Esophagus squamous epithelium (tissue), 4 donors: ENCODE data around the gene RABEP2.

Experiments used
- CTCF ChIP-seq, 6 experiments: fragments of 450-650 bp in 4 of 6; fragments of 200-600 bp in 2 of 6; sonication (generic) in 2 of 6; IDR thresholded peaks; one replicate each; pipeline ENCODE4 v1.5.1; 2016 to 2019; ENCODE audit warnings: antibody characterized with exemption in 6 of 6, mild to moderate bottlenecking in 4 of 6, moderate library complexity in 4 of 6
- POLR2A ChIP-seq, 4 donors: fragments of 450-650 bp; IDR thresholded peaks; one replicate each; pipeline ENCODE4 v1.6.1; 2017; ENCODE audit warnings: antibody characterized with exemption in 4 of 4, mild to moderate bottlenecking in 4 of 4, moderate library complexity in 3 of 4

GRCh38 chr16:28901862-28902261 lies 23.2 kb downstream of the RABEP2 start:
- TF ChIP-seq CTCF (IDR thresholded peaks at IDR 0.05) (no peak), POLR2A (IDR thresholded peaks at IDR 0.05) (no peak)
